CD4-positive, alpha-beta T cell treated with Interleukin-15 for 4 hours (primary cell): Measurements from ENCODE around the gene MRPL45.
"Not testable (repeated sequence)": the region's sequence is repeated elsewhere in the genome, so short reads cannot be mapped to it uniquely, and the experiment has no call there.

Experiments
- DNase-seq: peaks from one replicate; pipeline ENCODE4 v3.0.0-alpha.2; 2020; ENCODE audit warnings: low spot score

Gene MRPL45

DNA sequence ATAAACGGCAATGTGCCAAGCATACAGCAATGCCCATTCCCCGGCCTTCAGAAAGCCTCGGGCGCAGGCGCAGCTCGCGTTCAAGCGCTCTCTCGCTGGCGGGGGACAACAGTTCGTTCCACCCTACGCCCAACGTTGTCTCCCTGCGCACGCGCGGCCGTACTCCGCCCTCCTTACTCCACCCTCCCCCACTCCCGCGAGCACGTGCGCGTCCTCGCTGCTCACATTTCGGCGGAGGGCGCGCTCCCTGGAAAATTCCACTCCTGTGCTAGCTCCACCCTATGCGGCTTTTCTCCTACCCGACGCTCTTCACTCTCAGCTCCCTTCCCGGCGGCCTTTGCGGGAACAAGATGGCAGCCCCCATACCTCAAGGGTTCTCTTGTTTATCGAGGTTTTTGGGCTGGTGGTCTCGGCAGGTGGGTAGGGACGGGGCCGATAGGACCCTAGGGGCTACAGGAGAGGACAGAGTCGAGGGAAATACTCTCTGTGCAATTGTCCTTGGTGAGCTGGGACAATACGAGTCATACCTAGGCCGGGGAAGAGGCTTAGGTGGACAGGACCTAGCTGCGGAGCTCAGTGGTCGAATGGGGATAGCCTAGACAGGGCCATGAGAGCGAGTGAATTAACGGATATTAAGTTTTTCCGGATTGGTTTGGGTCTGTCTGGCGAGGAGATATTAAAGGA, at the start of gene MRPL45:
TSS of gene MRPL45 (plus strand) at position 335 of the 684 bp plus-strand sequence. CDS start at position 351, 16 bp downstream.
- DNase-seq: peak; percentile 97

DNA sequence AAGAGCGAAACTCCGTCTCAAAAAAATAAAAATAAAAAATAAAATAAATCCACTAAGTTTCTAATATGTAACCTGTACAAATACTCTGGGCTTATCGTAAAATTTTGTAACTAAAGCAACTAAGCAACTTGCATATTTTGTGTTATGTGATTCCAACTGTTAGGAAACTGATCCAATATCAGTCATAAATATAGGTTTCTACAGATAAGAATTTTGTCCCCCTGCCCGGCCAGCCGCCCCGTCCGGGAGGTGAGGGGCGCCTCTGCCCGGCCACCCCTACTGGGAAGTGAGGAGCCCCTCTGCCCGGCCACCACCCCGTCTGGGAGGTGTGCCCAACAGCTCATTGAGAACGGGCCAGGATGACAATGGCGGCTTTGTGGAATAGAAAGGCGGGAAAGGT, 43.8 kb upstream of the MRPL45 start:
- not testable (repeated sequence) for DNase-seq

DNA sequence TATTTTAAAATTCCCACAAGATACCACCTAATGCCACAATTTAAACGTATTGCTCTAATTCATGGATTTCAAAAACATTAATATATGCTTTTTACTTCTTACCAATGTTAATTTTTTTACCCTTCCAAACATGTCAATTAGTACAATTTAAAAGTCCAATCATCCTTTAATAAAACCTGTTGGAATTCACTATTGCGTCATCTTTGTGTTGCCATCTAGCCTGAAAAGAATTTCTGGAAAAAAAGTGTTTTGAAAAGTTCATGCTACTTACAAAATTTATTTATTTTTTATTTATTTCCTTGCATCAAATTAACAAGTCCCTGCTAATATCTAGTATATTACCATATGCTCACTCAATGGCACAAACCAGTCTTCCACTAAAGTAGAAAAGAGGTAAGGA, 42.6 kb upstream of the MRPL45 start:
- not testable (repeated sequence) for DNase-seq

DNA sequence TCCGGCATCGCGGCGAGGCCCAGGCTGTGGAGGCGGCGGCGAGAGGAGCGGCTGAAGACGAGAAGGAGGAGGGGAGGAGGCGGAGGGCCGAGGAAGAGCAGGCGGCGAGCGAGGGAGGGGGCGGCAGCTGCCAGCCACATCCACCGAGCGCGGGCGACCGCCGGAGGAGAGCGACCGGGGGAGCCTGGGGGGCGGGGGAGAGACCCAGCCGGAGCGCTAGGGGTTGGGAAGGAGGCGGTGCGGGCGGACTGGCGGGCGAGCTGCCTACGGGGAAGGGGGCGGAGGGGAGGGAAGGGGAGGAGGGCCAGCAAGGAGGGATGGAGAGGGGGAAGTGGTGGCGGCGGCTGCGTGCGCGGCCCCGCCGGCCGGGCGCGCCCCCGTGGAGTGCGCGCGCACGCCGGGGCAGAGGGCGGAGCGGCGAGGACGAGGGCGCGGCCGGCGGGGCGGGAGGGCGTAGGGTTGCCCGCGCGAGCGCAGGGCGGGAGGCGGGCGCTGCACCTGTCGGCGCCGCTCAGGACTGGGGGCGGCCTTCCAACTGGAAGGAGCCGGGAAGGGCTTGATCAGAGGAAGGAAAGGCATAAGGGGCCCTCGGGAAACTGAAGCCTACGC, 39.9 kb upstream of the MRPL45 start:
- DNase-seq: peak; percentile 86

DNA sequence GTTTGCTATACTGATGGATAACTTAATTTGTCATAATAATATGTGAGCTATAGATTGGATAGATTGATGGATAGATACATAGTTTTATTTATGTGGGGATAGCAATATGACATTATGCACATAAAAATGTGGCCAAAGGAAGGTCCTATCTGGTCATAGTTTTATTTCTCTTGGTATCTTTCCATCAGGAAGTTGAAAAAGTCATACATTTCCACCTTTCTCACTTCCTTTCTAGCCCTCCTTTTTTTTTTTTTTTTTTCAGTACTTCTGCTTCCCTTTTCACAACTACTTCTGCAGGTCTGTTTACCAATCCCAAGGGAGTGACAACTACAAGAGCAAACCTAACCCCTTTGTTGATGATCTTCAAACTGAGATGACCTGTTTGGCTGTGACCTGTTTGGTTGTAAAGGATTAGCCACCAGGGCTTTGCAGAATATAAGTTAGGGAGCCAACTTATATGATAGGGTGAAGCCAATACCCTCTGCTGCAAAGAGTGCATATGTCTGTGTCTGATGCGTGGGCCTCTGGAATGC, 30.9 kb upstream of the MRPL45 start:
- DNase-seq: not testable (repeated sequence)

DNA sequence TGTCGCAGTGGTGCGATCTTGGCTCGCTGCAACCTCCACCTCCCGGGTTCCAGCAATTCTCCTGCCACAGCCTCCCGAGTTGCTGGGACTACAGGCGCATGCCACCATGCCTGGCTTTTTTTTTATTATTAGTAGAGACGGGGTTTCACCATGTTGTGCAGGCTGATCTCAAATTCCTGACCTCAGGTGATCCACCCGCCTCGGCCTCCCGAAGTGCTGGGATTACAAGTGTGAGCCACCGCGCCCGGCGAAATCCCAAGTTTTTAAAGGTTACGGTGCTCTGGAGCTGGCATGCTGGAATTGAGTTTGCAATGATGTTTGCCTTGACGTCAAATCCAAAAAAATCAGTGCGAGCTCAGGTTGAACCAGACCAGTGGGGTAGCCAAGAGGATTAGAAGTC, 30.4 kb upstream of the MRPL45 start:
- not testable (repeated sequence) for DNase-seq

DNA sequence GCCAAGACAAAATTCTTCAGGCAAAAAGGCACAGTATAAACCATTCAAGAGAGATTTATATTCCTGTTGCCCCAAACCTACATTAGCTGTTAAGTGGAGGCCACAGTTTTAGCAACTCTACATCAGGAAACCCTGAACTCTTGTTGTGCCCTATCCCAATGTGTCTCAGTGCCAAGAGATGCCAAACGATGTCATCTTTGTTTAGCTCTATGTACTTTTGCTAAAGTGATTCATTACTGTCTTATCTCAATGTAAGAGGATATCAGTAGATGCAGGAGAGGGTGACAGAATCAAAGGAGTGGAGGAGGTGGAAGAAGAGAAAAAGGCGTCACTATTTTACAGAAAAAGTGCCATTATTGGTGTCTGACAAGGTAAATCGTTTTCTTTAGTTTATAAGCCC, 28.8 kb upstream of the MRPL45 start:
- not testable (repeated sequence) for DNase-seq

DNA sequence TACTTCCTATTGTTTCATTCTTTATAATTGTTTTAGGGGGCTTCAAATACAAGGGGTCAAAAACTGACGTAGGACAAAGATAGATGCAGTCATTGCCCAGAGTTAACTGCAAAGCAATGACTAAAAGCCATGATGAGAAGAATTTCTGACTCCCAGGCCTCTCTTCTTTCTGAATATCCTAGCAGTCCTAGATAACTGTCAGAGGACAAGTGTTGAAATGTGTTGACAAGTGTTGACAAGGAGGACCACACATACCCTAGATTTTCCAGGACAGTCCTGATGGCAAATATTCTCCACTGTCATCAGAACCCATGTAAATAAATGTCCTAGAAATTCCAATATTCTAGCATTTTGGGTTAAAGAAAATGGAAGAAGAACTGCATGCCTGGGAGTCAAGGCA, 27.9 kb upstream of the MRPL45 start:
- DNase-seq: not testable (repeated sequence)

DNA sequence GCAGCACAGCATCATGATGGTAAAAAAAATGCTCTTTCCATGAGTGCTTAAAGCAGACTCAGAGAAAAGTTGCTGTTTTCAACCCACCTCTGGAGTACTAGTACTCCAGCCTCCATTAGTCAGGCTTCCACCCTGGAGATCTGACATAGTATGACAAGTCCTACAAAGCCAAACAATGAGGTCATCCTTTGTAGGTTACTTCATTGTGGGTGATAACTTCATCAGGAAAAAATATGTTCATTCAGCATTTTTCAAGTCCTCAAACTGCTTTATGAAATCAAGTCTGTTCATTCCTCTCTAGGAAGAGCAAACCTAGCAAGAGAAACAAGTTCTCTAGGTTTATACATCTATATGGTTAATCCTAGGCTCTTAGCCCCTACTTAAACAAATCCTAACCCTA, 27.4 kb upstream of the MRPL45 start:
- not testable (repeated sequence) for DNase-seq

DNA sequence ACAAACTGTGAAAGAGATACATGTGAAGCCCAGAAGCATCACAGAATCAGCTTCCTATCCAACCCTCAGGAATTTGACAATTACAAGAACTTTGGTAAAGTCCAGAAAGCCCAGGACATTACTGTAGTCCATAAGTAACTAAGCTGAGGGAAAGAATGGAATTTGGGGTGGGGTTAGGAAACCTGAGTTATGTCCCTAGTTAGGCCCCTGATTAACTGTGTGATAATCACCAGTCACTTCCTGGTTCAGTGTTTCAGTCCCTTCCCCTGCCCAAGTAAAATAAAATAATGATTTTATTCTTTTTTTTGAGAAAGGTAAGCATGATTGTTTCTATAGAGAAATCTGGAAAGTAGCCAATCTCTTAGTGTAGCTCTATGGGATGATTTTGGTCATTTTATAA, 11.0 kb upstream of the MRPL45 start:
- not testable (repeated sequence) for DNase-seq

DNA sequence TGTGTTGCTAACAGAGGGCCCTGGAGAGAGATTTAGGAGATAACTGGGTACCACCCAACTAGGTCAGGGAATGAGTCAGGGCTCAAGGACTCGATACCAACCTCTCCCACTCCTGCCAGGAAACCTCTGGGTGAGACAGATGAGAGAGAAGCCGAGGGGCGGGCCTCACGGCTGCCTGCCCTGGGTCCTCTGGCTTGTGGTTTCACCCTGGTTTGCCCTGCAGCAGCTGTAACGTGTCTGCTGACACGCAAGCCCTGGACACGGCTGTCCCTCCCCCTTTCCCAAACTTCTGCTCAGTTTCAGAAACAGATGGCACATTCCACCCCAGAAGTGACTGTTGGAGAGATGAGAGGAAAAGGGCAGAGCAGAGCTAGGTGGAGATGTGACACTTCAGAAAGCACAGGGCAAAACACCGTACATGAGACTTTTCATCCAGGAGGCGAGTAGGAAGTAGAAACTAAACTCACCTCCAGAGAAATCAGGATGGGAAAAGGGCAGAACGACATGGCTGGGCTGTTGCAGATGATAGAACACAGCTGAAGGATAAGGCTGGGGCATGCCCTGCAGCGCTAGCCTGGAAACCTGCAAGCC, 10.4 kb upstream of the MRPL45 start:
- DNase-seq: not testable (repeated sequence)

DNA sequence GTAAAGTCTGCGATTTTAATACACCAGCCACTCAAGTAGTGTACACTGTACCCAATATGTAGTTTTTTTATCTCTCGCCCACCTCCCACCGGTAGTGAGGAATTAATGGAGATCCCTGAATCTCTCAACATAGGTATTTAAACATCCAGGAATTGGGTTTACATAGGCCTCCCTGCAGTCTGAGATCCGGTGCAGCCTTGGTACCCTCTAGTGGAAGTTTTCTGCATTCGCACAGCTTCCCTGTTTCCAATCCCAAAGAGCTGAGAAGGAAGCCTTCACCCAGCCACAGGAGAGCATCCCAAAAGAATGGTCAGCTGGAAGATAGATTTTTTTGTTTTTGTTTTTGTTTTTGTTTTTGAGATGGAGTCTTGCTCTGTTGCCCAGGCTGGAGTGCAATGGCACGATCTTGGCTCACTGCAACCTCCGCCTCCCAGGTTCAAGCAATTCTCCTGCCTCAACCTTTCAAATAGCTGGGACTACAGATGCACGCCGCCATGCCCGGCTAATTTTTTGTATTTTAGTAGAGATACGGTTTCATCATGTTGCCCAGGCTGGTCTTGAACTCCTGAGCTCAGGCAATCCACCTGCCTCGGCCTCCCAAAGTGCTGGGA, 8.6 kb upstream of the MRPL45 start:
- not testable (repeated sequence) for DNase-seq

DNA sequence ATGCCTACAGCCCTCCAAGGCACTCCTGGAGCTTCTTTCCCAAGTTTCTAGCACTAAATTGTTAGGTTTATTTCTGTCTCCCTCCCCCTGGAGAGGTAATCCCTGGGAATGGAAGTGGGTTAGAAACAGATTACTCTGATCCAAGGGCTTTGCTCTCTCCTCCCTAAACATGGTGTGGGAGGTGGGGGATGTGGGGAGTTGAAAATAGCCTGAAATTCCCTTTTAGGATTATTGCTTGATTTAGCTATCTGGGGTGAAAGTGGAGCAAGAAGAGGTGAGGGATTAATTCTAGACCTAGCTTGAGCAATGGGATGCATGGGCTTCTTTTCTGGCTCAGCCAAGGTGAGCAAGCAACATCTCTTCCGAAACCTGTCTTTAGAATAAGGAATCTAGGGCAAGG, 7.2 kb upstream of the MRPL45 start:
- DNase-seq: not testable (repeated sequence)

DNA sequence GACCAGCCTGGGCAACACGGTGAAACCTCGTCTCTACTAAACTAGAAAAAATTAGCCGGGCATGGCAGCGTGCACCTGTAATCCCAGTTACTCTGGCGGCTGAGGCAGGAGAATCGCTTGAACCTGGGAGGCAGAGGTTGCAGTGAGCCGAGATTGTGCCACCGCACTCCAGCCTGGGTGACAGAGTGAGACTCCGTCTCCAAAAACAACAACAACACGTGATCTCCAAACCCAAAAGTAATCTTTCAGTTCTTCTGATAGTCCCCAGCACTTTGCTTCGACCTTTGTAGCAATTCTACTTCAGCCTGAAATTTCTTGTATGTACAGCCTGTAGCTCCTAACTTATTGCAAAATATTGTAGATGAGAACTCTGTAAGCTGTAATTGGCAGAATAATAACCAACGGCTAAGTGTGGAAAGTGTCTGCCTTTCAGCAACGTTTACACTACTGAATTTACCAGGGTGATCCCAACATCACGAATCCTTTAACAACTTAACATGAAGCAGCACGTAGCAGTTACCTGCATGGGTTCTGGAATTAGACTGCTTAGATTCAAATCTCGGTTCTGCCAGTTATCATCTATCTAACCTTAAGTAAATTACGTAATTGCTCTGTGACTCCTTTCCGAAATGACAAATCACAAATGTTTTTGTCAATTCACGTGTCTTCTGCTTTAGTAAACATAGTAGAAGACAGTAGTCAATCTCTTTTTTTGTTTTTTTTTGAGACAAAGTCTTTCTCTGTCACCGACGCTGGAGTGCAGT, 1.2 kb upstream of the MRPL45 start:
- not testable (repeated sequence) for DNase-seq

DNA sequence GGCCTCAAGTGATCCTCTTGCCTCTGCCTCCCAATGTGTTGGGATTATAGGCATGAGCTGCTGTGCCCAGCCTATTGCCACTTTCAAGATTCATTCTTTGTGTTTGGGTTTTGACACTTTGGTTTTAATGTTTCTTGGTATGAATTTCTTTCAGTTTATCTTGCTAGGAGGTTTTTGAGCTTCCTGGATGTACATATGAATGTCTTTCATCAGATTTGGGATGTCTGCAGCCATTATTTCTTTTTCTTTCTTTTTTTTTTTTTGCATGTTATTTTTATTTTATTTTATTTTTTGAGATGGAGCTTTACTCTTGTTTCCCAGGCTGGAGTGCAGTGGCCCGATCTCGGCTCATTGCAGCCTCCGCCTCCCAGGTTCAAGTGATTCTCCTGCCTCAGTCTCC, 18.5 kb downstream of the MRPL45 start:
- DNase-seq: no peak

DNA sequence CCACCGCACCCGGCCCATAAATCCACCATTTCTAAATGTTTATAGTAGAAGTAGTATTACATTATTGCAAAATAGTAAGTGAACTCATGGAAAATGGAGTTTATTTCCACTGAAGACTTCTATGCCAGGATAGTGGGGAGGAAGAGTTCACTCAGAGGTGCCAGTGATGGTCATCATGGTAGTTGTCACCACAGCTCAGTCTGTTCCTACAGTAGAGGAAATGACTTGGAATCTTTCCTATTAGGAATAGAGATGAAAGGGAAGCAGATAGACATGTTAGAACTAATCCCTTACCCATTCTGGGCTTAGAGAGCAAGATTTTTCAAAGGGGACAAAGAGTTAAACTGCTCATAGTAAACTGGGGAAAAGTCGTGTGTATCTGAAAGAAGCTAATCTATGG, 20.1 kb downstream of the MRPL45 start:
- DNase-seq: no peak

DNA sequence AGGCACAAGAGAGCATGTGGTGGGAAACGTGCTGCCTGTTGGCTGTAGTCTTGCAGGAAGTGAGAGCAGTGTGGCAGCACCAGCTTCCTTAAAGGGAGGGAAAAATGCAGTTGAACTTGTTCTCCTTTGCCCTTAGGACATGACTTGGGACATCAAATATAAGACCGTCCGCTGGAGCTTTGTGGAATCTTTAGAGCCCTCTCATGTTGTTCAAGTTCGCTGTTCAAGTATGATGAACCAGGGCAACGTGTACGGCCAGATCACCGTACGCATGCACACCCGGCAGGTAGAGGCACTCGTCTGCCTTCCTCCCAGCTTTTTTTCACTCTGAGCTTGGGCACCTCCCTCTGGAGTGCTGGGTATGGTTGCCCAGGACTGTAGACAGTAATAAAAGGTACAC, 23.5 kb downstream of the MRPL45 start:
- no peak for DNase-seq

DNA sequence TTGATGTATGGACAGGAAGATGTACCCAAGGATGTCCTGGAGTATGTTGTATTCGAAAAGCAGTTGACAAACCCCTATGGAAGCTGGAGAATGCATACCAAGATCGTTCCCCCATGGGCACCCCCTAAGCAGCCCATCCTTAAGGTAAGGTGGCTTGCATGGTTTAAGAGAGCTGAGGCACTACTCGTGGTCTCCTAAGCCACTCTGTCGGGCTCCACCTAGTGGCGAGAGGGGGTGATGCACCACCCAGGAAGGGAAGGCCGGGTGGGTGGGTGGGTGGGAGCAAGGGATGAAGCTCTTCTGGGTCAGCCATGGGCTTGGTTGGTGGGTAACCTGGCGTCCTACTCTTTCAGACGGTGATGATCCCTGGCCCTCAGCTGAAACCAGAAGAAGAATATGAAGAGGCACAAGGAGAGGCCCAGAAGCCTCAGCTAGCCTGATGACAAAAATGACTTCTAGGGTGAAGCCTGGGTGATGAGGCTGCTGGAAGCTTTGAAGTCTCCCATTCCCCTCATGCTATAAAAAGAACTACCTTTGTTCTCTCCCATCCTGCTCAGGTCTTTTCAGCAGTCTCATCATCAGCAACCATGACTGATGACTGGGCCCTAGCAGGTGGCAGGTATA, 25.3 kb downstream of the MRPL45 start:
- DNase-seq: peak; percentile 69

DNA sequence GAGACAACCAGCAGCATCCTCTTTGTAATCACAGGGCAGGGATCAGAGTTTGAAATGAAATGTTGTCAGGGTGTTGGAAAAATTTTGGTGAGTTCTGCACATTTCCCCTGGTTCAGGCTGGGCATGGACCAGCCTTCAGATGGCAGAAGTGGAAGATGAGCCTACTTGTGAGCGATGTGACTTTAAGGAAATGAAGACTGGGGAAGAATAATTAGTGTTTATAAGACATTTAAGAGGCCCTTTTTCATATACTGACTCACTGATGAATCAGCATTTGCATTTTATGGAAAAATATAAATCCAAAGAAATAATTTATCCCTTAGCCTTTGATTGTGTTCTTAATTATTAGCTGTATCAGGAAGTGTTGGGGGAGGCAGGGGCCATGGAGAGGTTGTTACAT, 25.9 kb downstream of the MRPL45 start:
- no peak for DNase-seq

DNA sequence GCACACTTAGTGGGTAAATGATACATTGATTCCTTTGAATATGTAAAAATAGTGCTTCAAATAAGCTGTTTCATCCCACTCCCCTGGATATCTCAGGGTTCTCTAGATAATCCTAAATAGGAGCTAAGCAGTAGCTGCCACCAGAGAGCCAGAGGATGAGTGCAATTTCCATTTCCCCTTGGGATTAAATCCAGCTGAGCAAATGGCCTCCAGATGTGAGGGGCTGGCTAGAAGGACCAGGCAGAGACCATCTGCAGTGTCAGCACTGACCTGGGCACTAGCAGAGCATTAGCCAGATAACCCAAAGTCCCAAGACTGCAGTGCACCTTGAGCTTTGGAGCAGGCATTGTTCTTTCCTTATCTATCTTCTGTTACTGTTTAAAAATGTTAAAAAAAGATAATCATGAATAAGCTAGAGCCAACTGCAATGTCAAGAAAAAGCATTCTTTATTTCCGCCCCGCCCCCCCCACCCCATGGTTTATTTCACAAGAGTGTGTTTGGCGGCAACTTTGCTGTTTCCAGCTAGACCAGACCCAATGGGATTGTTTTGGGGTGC, 27.3 kb downstream of the MRPL45 start:
- no peak for DNase-seq

DNA sequence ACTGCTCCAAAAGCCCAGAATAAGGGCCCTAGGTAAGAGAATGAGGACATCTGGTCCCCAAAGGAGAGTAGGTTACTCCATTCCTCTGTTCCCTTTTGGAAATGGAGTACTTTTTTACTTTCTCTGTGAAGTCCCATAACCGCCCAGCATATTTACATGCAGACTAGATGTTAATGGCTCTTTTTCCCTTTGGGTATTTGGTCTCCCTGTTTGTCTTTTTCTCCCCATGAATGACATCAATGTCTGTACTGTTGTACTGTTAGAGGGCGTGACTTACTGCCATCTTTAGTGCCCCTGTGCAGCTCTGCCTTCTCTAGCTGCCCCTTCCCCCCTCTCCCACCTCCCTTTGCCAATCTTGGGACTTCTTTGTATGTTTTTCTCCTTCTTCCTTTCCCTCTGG, 27.8 kb downstream of the MRPL45 start:
- no peak for DNase-seq
